Activated CD4-positive, alpha-beta T cell treated with anti-CD3 and anti-CD28 coated beads, Interleukin-2, amount 50 U/mL, for 1 hour (primary cell): Measurements from ENCODE around the gene TNS3.

Experiments used
- DNase-seq: peaks from one replicate; pipeline ENCODE4 v3.0.0-alpha.2; 2020

The TNS3 gene

GRCh38 chr7:47292832-47293309 is 289.0 kb downstream of the TNS3 start:
- no peak for DNase-seq

GRCh38 chr7:47291461-47292081 is 290.3 kb downstream of the TNS3 start:
- DNase-seq, result no peak

GRCh38 chr7:47290867-47291266 is 291.0 kb downstream of the TNS3 start:
- DNase-seq, result no peak

GRCh38 chr7:47290466-47290865 is 291.4 kb downstream of the TNS3 start:
- DNase-seq, result no peak

- no peak for DNase-seq
Measured at GRCh38 chr7:47288060-47288459, 293.9 kb downstream of the TNS3 start.

GRCh38 chr7:47285860-47286491 is 295.9 kb downstream of the TNS3 start:
- no peak for DNase-seq

- no peak for DNase-seq
Measured at GRCh38 chr7:47284691-47285635, 296.9 kb downstream of the TNS3 start.

- DNase-seq, result no peak
Measured at GRCh38 chr7:47283497-47284131, 298.3 kb downstream of the TNS3 start.

- DNase-seq, result no peak
Measured at GRCh38 chr7:47282790-47283496, 299.0 kb downstream of the TNS3 start.

- DNase-seq, result no peak
Measured at GRCh38 chr7:47281966-47282643, 299.8 kb downstream of the TNS3 start.

- DNase-seq, result no peak
Measured at GRCh38 chr7:47281161-47281560, 300.8 kb downstream of the TNS3 start.

- DNase-seq, result no peak
Measured at GRCh38 chr7:47280114-47280513, 301.8 kb downstream of the TNS3 start.

GRCh38 chr7:47278043-47278442 is 303.9 kb downstream of the TNS3 start:
- no peak for DNase-seq

- no peak for DNase-seq
Measured at GRCh38 chr7:47277321-47277781, 304.6 kb downstream of the TNS3 start.

- DNase-seq, result no peak
Measured at GRCh38 chr7:47273974-47274766, 307.7 kb downstream of the TNS3 start.

GRCh38 chr7:47273088-47273487 is 308.8 kb downstream of the TNS3 start:
- no peak for DNase-seq

- no peak for DNase-seq
Measured at GRCh38 chr7:47271749-47272148, 310.2 kb downstream of the TNS3 start.

- DNase-seq, result no peak
Measured at GRCh38 chr7:47268851-47269836, 312.8 kb downstream of the TNS3 start.

- DNase-seq, result no peak
Measured at GRCh38 chr7:47267346-47267745, 314.6 kb downstream of the TNS3 start.

GRCh38 chr7:47266799-47267198 is 315.1 kb downstream of the TNS3 start:
- DNase-seq, result no peak
